GM18519 (cell line): ENCODE results near the gene PTPRN2.
"Not testable (repeated sequence)": the region's sequence is repeated elsewhere in the genome, so short reads cannot be mapped to it uniquely, and the experiment has no call there.

Experiments used
- ATAC-seq: cut with Tn5 transposase; IDR thresholded peaks from one replicate; pipeline ENCODE4 v1.9.1; 2021; ENCODE audit warnings: mild to moderate bottlenecking, moderate library complexity; ENCODE audit not compliant: unreplicated experiment, low FRiP score

Gene PTPRN2

GRCh38 chr7:157516311-157516710 lies 1071.3 kb downstream of the PTPRN2 start:
- no peak for ATAC-seq

DNA sequence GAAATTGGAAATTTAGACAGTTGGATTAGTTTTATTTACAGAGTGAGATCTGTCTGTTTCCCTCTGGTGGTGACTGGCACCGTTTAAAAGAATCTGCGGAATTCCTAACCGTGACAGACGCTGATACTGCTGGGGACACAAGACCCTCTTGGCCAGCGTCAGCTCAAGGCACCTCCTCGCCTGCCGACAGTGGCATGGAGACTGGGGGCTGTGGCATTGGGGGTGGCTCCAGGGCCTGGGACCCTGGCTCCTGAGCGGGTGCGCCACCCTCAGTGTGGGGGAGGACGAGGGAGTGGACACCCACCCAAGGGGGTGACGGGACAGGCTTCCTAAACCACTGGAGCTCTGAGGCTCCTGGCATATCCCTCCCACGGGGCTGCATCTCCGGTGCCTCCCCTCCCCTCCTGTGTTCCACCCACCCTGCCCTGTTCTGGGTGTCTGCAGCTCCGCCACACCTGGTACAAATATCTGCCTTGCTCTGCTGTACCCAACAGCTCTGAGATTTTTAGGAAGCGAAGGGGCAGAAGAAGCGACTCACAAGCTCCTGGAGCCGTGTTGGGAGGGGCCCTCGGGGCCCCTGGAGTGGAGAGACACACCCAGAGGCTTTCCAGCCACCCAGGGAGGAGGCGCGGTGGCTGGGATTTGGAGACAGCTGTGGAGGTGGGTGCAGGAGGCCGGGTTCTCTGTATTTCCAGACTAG lies 1072.1 kb downstream of the PTPRN2 start:
- no peak for ATAC-seq

DNA sequence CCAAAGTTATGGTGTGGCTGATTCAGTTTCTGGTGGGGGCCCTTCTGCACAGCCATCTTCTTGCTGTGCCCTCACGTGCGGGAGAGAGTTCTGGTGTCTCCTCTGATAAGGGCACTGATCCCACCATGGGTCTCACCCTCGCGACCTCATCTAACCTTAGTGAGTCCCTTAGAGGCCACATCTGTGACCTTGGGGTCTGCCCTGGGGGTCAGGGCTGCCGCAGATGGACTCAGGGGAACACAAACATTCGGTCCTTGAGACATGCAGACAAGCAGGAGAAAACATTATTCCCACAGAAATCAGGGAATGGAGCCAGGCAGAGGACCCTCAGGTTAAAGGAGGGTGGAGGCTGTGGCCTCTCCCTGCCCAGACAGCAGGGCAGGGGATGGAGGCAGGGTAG lies 1072.9 kb downstream of the PTPRN2 start:
- ATAC-seq, result no peak

GRCh38 chr7:157514306-157514705 lies 1073.3 kb downstream of the PTPRN2 start:
- no peak for ATAC-seq

GRCh38 chr7:157513682-157514081 lies 1073.9 kb downstream of the PTPRN2 start:
- ATAC-seq, result no peak

DNA sequence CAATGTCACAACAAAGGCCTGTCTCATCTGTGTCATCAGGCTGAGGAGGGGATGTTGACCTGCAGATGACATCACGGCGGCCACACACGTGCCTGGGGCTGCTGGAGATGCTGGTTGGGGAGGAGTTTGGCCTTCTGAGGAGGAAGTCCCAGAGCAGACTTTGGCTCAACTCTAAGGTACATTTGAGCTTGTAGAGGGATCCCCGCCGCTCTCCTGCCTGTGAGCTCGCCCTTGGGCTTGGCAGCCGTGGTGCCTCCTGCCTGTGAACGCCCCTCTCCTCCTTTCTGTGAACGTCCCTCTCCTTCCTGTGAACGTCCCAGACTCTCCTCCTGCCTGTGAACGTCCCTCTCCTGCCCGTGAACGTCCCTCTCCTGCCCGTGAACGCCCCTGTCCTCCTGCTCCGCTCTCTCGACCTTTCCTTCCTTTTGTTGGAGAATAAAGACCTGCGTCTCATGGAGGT lies 1074.4 kb downstream of the PTPRN2 start:
- no peak for ATAC-seq

- no peak for ATAC-seq
These were observed 1078.4 kb downstream of the PTPRN2 start for GRCh38 chr7:157509226-157509625.

GRCh38 chr7:157508477-157508881 lies 1079.1 kb downstream of the PTPRN2 start:
- ATAC-seq, result no peak

DNA sequence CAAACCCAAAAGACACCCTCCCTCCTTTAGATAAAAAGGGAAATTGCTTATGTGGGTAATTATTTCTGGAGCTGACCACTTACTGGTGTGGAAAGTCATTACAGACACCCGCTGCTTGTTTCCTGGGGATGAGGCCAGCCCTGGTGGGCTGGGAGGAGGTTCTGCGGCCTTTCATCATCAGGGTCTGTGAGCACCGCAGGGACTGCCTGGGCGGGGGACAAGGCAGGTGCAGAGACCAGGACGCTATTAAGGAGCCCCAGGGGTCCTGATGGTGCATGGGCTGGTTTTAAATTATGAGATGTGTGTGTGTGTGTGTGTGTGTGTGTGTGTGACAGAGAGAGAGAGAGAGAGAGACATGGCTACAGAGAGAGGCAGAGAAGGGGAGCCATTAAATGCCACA lies 1079.6 kb downstream of the PTPRN2 start:
- ATAC-seq, result no peak

DNA sequence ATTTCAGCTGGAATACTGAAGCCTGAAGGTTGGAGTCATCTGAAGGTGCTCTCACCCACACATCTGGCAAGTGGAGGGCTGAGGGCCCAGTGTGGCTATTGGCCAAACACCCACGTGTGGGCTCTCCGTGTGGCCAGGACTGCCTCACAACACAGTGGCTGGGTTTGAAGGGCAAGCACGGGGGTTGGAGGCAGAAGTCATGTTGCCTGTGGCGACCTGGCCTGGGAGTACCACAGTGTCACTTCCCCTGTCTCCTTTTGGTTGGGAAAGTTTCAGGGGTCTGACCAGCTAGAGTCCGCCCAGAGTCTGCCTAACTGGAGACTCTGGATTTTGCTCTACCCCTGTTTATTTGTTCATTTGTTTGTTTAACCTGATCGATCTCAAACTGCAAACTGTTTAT lies 1081.4 kb downstream of the PTPRN2 start:
- no peak for ATAC-seq

DNA sequence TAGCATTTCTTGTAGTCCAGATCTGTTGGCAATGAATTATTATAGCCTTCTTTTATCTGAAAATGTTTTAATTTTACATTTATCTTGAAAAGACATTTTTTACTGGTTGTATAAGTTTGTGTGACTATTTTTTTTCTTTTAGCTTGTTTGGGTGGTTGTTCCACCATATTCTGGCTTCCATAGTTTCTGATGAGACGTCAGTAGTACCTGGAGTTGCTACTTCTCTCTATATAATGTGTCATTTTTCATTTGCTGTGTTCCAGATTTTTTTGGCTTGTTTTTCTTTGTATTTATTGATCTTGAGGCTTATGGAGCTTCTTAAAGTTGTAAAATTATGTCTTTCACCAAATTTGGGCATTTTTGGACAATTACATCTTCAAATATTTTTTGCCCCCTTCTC lies 1082.0 kb downstream of the PTPRN2 start:
- no peak for ATAC-seq

DNA sequence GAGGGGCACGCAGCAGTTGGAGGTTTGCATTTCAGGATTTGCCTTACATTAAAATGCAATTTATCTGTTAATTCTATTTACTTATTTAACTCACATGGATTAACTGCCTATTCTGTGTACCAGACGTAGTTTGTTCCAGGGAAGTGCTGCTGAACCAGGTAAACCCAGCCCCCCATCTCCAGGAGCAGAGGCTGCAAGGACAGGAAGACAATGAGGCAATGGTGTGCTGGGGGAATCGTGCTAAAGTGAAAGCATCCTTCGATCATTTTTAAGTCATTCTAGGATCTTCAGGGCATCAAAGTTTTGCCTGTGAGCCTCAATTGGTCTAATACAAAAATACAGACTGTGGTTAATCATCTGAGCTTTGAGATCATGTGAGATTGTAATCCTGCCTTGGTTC lies 1084.4 kb downstream of the PTPRN2 start:
- ATAC-seq, result no peak

DNA sequence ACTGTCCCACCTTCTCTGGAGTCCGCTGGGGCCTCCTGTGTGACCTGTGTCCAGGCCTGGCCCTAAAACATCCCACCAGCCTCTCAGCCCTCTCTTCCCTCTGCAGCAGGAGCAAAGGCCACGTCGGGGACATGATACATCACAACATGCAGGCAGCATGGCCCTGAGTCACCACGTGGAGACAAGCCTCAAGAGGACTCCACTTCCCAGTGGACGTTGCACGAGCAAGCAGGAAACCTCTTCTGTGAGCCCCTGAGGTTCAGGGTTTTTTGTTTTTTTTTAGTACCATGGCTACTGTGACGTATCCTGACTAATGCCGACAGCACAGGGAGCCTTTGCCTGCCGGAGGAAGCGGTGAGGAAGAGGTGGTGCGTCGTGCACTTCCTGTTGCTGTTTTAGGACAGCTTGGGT lies 1084.9 kb downstream of the PTPRN2 start:
- no peak for ATAC-seq

- no peak for ATAC-seq
These were observed 1086.0 kb downstream of the PTPRN2 start for GRCh38 chr7:157501581-157501980.

DNA sequence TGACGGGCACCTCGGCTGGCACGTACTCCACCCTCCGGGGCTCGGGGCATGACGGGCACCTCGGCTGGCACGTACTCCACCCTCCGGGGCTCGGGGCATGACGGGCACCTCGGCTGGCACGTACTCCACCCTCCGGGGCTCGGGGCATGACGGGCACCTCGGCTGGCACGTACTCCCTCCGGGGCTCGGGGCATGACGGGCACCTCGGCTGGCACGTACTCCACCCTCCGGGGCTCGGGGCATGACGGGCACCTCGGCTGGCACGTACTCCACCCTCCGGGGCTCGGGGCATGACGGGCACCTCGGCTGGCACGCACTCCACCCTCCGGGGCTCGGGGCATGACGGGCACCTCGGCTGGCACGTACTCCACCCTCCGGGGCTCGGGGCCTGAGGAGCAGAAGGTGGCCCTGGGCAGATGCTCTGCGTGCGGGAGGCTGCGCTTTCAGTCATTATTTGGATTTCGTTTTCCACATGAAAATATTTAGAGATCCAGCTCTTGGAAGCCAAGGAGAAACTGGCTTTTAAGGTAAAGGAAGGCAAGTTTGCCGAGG lies 1086.6 kb downstream of the PTPRN2 start:
- ATAC-seq, result not testable (repeated sequence)

GRCh38 chr7:157500171-157500960 lies 1087.3 kb downstream of the PTPRN2 start:
- no peak for ATAC-seq

- ATAC-seq, result no peak
These were observed 1087.8 kb downstream of the PTPRN2 start for GRCh38 chr7:157499835-157500153.

DNA sequence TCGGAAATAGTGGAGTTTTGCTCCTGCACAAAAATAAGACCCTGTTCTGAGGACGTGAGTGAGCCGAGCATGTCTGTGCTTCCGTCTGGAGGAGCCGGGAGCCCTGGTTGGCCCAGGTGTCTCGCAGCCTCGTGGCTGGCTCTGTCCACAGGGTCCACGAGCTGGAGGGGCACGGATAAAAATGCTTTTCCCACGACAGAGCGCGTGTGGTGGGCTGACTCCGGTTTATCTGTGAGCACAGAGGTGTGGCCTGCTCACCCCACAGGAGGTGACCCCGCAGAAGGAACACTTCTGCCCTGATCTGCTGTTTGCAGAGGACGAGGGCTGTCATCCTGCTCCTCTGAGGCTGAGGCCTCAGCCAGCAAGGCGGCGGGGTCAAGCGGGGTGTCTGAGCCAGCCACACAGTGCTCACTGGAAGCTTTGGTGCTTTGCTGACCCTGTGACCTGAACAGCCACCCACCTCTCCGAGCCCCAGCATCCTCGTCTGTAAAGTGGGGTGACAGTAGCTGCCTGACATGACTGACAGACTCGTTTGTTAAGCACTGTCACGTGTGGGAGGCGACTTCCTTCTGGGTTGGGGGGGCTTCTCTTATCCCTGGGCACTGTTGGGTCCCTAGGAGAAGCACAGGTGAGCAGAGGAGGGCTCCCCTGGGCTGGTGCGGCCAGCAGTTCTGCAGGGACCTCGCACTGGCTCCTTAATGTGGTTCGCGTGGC lies 1088.3 kb downstream of the PTPRN2 start:
- no peak for ATAC-seq

GRCh38 chr7:157498657-157499056 lies 1089.0 kb downstream of the PTPRN2 start:
- no peak for ATAC-seq

DNA sequence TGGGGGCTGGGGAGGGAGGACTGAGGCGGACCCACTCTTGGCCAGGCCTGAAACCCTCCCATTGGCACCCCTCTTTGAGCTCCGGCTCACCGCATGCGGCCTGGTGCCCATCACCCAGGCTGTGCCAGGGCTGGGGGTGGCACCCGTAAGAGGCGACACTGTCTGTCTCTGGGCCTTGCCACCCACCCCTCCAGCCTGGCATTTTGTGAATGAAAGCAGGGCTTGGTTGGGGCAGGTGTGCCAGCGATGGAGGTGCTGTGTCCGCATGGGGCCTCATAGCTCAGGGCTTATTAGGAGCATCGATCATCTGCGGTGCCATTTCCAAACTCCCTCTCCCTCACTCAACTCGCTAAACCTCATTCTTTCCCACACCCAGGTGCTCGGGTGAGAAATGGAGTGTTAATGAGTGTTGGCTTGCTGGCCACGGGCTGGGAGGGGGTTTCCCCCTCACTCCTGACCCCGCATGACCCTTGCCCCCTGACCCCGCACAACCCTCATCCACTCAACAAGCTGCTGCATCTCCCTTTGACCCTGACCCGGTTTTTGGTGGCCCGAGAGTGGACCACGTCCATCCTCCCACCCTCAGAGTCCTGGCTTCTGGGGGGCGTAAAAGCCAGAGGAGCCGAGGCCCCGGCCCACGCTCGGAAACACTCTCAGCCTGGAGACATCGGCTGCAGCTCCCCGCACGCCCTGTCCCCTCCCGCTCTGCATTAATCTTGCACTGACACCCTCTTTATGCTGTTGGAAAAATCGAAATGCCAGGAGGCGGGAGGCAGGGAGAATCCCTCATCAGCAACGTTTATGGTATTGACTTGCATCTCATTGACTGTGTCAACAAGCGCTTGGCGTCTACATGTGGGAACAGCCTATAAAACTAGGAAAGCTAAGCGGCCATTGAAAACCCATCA lies 1089.6 kb downstream of the PTPRN2 start:
- no peak for ATAC-seq
